IMR-90 (cell line): Measurements from ENCODE around the gene NFASC. TPM values are rescaled to one million over a fixed set of nuclear protein-coding genes. Genes with fewer than 3 reads are reported as not detected.

Experiments
- ATAC-seq: fragments of 200-7000 bp; cut with Tn5 transposase; 2 replicates; pipeline ENCODE4 v1.9.1; 2020; ENCODE audit warnings: low read depth, mild to moderate bottlenecking, moderate library complexity
- BruUV-seq: library from RNA; stranded (reverse); fragments of 400-500 nt; replicated peaks from 2 replicates; lab custom pipeline; 2021; lab: Mats Ljungman, UMichigan
- CTCF ChIA-PET: fragments of 300-600 bp; formaldehyde crosslinking; extraction: SDS; loops from one replicate; lab custom pipeline; 2021; ENCODE audit warnings: antibody characterized with exemption; lab: Yijun Ruan, JAX
- POLR2A ChIA-PET: fragments of 300-600 bp; sonication (Branson Sonifier 250); formaldehyde crosslinking; loops from one replicate; lab custom pipeline; 2022; ENCODE audit warnings: antibody characterized with exemption; ENCODE audit not compliant: unreplicated experiment; lab: Charles Lee
- DNase-seq: peaks from one replicate; pipeline ENCODE4 v3.0.0; 2013
- H2AFZ ChIP-seq: replicated peaks from 2 replicates; pipeline ENCODE3; 2013; ENCODE audit warnings: low read length, mild to moderate bottlenecking; ENCODE audit not compliant: poor library complexity
- H2AK5ac ChIP-seq: 2 replicates; pipeline ENCODE4 v1.6.1; 2013; ENCODE audit warnings: low read depth, low read length, inconsistent platforms
- H2AK9ac ChIP-seq: replicated peaks from 2 replicates; pipeline ENCODE3; 2013; ENCODE audit warnings: mild to moderate bottlenecking, low read depth, low read length, moderate library complexity; ENCODE audit not compliant: poor library complexity
- H2BK120ac ChIP-seq: 2 replicates; pipeline ENCODE4 v1.6.1; 2013; ENCODE audit warnings: low read depth, low read length, inconsistent platforms
- H2BK15ac ChIP-seq: 3 replicates; pipeline ENCODE4 v1.6.1; 2013; ENCODE audit warnings: low read depth, low read length, inconsistent platforms
- H2BK20ac ChIP-seq: 2 replicates; pipeline ENCODE4 v1.6.1; 2013; ENCODE audit warnings: low read depth, mild to moderate bottlenecking, inconsistent platforms, low read length, moderate library complexity
- H2BK5ac ChIP-seq: 2 replicates; pipeline ENCODE4 v1.6.1; 2013; ENCODE audit warnings: mild to moderate bottlenecking, low read depth, low read length, inconsistent platforms; ENCODE audit not compliant: poor library complexity, severe bottlenecking
- H3K14ac ChIP-seq: replicated peaks from 2 replicates; pipeline ENCODE4 v1.6.1; 2013; ENCODE audit warnings: low read depth, low read length, inconsistent platforms
- H3K18ac ChIP-seq: 2 replicates; pipeline ENCODE4 v1.6.1; 2013; ENCODE audit warnings: low read depth, low read length, control low read depth
- H3K23ac ChIP-seq: 2 replicates; pipeline ENCODE4 v1.6.1; 2013; ENCODE audit warnings: low read depth, low read length, inconsistent platforms
- H3K27ac ChIP-seq: 2 replicates; pipeline ENCODE4 v1.5.1; 2013; ENCODE audit warnings: mild to moderate bottlenecking, control low read depth, low read length; ENCODE audit not compliant: insufficient read depth
- H3K27me3 ChIP-seq: 2 replicates; pipeline ENCODE4 v1.6.1; 2013; ENCODE audit warnings: low read length; ENCODE audit not compliant: control insufficient read depth, insufficient read depth
- H3K36me3 ChIP-seq: 2 replicates; pipeline ENCODE4 v1.6.1; 2013; ENCODE audit warnings: low read length, mixed read lengths; ENCODE audit not compliant: control insufficient read depth, insufficient read depth
- H3K4ac ChIP-seq: 2 replicates; pipeline ENCODE4 v1.6.1; 2013; ENCODE audit warnings: low read depth, low read length, inconsistent platforms
- H3K4me1 ChIP-seq: 2 replicates; pipeline ENCODE4 v1.6.1; 2013; ENCODE audit warnings: low read length, mixed read lengths; ENCODE audit not compliant: control insufficient read depth, insufficient read depth
- H3K4me2 ChIP-seq: 2 replicates; pipeline ENCODE4 v1.6.1; 2013; ENCODE audit warnings: low read depth, mild to moderate bottlenecking, control low read depth, low read length, moderate library complexity
- H3K4me3 ChIP-seq: 2 replicates; pipeline ENCODE4 v1.5.1; 2013; ENCODE audit warnings: low read depth, mild to moderate bottlenecking, control low read depth, low read length, moderate library complexity; ENCODE audit not compliant: insufficient read depth
- H3K56ac ChIP-seq: 2 replicates; pipeline ENCODE4 v1.6.1; 2013; ENCODE audit warnings: low read length, inconsistent platforms; ENCODE audit not compliant: insufficient read depth; ENCODE audit errors: extremely low read depth
- H3K79me1 ChIP-seq, 2 experiments: 2 replicates each; pipeline ENCODE4 v1.6.1; 2013; ENCODE audit warnings: low read length in 2 of 2, inconsistent platforms in 1 of 2, low read depth in 1 of 2
- H3K9ac ChIP-seq: 2 replicates; pipeline ENCODE4 v1.6.1; 2013; ENCODE audit warnings: low read depth, low read length, control low read depth
- H3K9me1 ChIP-seq: 2 replicates; pipeline ENCODE4 v1.6.1; 2013; ENCODE audit warnings: low read length, inconsistent platforms; ENCODE audit not compliant: insufficient read depth
- H3K9me3 ChIP-seq: 2 replicates; pipeline ENCODE4 v1.6.1; 2013; ENCODE audit warnings: low read length; ENCODE audit not compliant: control insufficient read depth, insufficient read depth
- H4K20me1 ChIP-seq: 2 replicates; pipeline ENCODE4 v1.6.1; 2013; ENCODE audit warnings: low read length, inconsistent platforms; ENCODE audit not compliant: insufficient read depth
- H4K5ac ChIP-seq: 2 replicates; pipeline ENCODE4 v1.6.1; 2013; ENCODE audit warnings: mild to moderate bottlenecking, low read depth, low read length, control low read depth
- H4K8ac ChIP-seq, 2 experiments: 2 replicates each; pipeline ENCODE4 v1.6.1; 2013; ENCODE audit warnings: low read depth in 2 of 2, low read length in 2 of 2, control low read depth in 1 of 2, inconsistent platforms in 1 of 2
- H4K91ac ChIP-seq: 2 replicates; pipeline ENCODE4 v1.6.1; 2013; ENCODE audit warnings: low read depth, low read length, inconsistent platforms; ENCODE audit not compliant: insufficient read depth
- BHLHE40 ChIP-seq: fragments of 150-350 bp; IDR thresholded peaks from 2 replicates; pipeline ENCODE4 v1.6.1; 2016; ENCODE audit warnings: mild to moderate bottlenecking, low read depth, low read length
- CHD1 ChIP-seq: IDR thresholded peaks from 2 replicates; pipeline ENCODE4 v1.6.1; 2012; ENCODE audit warnings: low read depth, low read length, improper control_type of control experiment
- CTCF ChIP-seq: conservative IDR thresholded peaks from 2 replicates; pipeline ENCODE4 v1.5.1; 2012; ENCODE audit warnings: mild to moderate bottlenecking, low read depth, low read length, improper control_type of control experiment
- ELK1 ChIP-seq: fragments of 150-350 bp; IDR thresholded peaks from 2 replicates; pipeline ENCODE4 v1.6.1; 2016; ENCODE audit warnings: low read depth, mild to moderate bottlenecking, low read length, moderate library complexity, borderline replicate concordance
- FOS ChIP-seq: fragments of 150-350 bp; IDR thresholded peaks from 2 replicates; pipeline ENCODE4 v1.6.1; 2016; ENCODE audit warnings: low read depth, low read length
- MAZ ChIP-seq: IDR thresholded peaks from 2 replicates; pipeline ENCODE4 v1.6.1; 2012; ENCODE audit warnings: low read depth, mild to moderate bottlenecking, low read length, improper control_type of control experiment, moderate library complexity, borderline replicate concordance
- MXI1 ChIP-seq: IDR thresholded peaks from 2 replicates; pipeline ENCODE4 v1.6.1; 2012; ENCODE audit warnings: low read depth, mild to moderate bottlenecking, low read length, moderate library complexity, borderline replicate concordance
- NFE2L2 ChIP-seq: fragments of 150-350 bp; IDR thresholded peaks from 2 replicates; pipeline ENCODE4 v1.6.1; 2016; ENCODE audit warnings: low read depth, mild to moderate bottlenecking, low read length
- RAD21 ChIP-seq: IDR thresholded peaks from 2 replicates; pipeline ENCODE4 v1.6.1; 2012; ENCODE audit warnings: low read length, improper control_type of control experiment
- RFX5 ChIP-seq: IDR thresholded peaks from 2 replicates; pipeline ENCODE4 v1.8.0; 2012; ENCODE audit warnings: low read depth, mild to moderate bottlenecking, low read length, moderate library complexity
- SMC3 ChIP-seq: fragments of 150-350 bp; IDR thresholded peaks from 2 replicates; pipeline ENCODE4 v1.6.1; 2016; ENCODE audit warnings: low read depth, mild to moderate bottlenecking, antibody characterized with exemption, low read length, moderate library complexity
- USF2 ChIP-seq: fragments of 150-350 bp; IDR thresholded peaks from 2 replicates; pipeline ENCODE4 v1.6.1; 2017; ENCODE audit warnings: mild to moderate bottlenecking, antibody characterized with exemption, low read length, low read depth
- WGBS, 2 experiments: methylation state at CpG; one replicate each; pipeline versions ENCODE4 v1.1.5 to v1.1.7; 2013; ENCODE audit warnings: missing lambda C conversion rate in 2 of 2; ENCODE audit not compliant: insufficient read length in 1 of 2; ENCODE audit errors: extremely low coverage in 2 of 2; 5-methylcytosine and 5-hydroxymethylcytosine counted together
- dilution Hi-C: fragments of 300-500 bp; cut with HindIII; formaldehyde crosslinking; loops from one replicate; pipeline ENCODE4 v1.14.3; 2018; ENCODE audit warnings: low sequenced_read_pairs; ENCODE audit not compliant: unreplicated experiment
- in situ Hi-C: fragments of 300-500 bp; cut with MboI; formaldehyde crosslinking; loops from 3 replicates; pipeline ENCODE4 v1.14.3; 2019; ENCODE audit warnings: low sequenced_read_pairs, inconsistent platforms, mixed read lengths
- intact Hi-C: fragments of 100-400 bp; cut with micrococcal nuclease; formaldehyde crosslinking; loops from 2 replicates; pipeline ENCODE4 v1.10.0; 2022
- polyA plus RNA-seq, 3 experiments: library from polyadenylated mRNA; depleted of rRNA; stranded (reverse); fragments of >200 nt; gene quantifications; 2 replicates each; pipeline ENCODE4 v1.2.3, GENCODE V29; 2012; ENCODE audit warnings: low replicate concordance in 1 of 3
- total RNA-seq: library from RNA; depleted of rRNA; stranded (reverse); fragments of >200 nt; gene quantifications from 2 replicates; pipeline ENCODE4 v1.2.3, GENCODE V29; 2012

The NFASC gene
- total and polyA plus RNA-seq, 2 of the 4 experiments (the other 2 are of a cell fraction) = 0.18 to 0.79 TPM

- no peak for DNase-seq
- Histone ChIP-seq H2BK5ac (no peak overlapping the region), H4K20me1 (no peaks in the 10 kb centered on the region), H3K9ac (no peak overlapping the region), H2AK9ac (no peak overlapping the region), H4K8ac (no peak overlapping the region), H4K5ac (no peak overlapping the region), H2BK15ac (no peak overlapping the region), H3K9me3 (no peaks in the 10 kb centered on the region), H2AFZ (no peak overlapping the region), H3K9me1 (no peaks in the 10 kb centered on the region), H3K4me1 (no peaks in the 10 kb centered on the region), H3K27ac (no peak overlapping the region), H3K4me3 (no peak overlapping the region), H3K36me3 (no peaks in the 10 kb centered on the region), H3K4ac (no peak overlapping the region), H3K14ac (no peak overlapping the region), H2BK120ac (no peak overlapping the region), H4K91ac (no peak overlapping the region), H3K56ac (no peak overlapping the region), H3K27me3 (peaks cover 17% of the 10 kb centered on the region), H2AK5ac (no peak overlapping the region), H3K18ac (no peak overlapping the region), H3K23ac (no peak overlapping the region), H3K4me2 (no peak overlapping the region), H3K79me1 (no peaks in the 10 kb centered on the region), H2BK20ac (no peak overlapping the region)
- in situ Hi-C loops = no loop called here
- ATAC-seq = no peak
- dilution Hi-C loops = no loop called here
- no TSS peak for BruUV-seq
- TF ChIP-seq BHLHE40 (no peak), SMC3 (no peak), MAZ (no peak), RAD21 (no peak), NFE2L2 (no peak), ELK1 (no peak), FOS (no peak), CTCF (no peak), MXI1 (no peak), CHD1 (no peak), USF2 (no peak), RFX5 (no peak)
- ChIA-PET POLR2A (no interaction called here), CTCF (interaction anchor here (0.5 kb wide), 1 partner anchor 62 kb away, joined by 3 read pairs; no protein-coding TSS in a partner anchor)
- intact Hi-C loops = no loop called here
- WGBS, 2 experiments = 18% methylated on average over 10 of the region's 10 CpGs; no CpG with 5 or more reads in 1 of the 2 experiments
Measured at GRCh38 chr1:204923201-204923600, 52.5 kb downstream of the NFASC start.
